Loucy (cell line): ENCODE data around the gene CACNA1B.

Experiments used
- H2AFZ ChIP-seq: fragments of 200-600 bp; sonication (generic); 2 replicates; pipeline ENCODE4 v1.6.0; 2016; ENCODE audit warnings: antibody characterized with exemption, mild to moderate bottlenecking, low read length, moderate library complexity
- H3F3A ChIP-seq: fragments of 200-600 bp; 2 replicates; pipeline ENCODE4 v1.6.0; 2016; ENCODE audit warnings: antibody characterized with exemption, low read depth, mild to moderate bottlenecking
- H3K27me3 ChIP-seq: fragments of 200-600 bp; sonication (generic); 2 replicates; pipeline ENCODE4 v1.6.1; 2014; ENCODE audit warnings: low read length, mild to moderate bottlenecking; ENCODE audit not compliant: insufficient read depth, poor library complexity, severe bottlenecking
- H3K36me3 ChIP-seq: fragments of 200-600 bp; sonication (generic); 2 replicates; pipeline ENCODE4 v1.6.1; 2016; ENCODE audit warnings: low read length; ENCODE audit not compliant: insufficient read depth
- H3K4me1 ChIP-seq: fragments of 200-600 bp; sonication (generic); 2 replicates; pipeline ENCODE4 v1.5.1; 2014; ENCODE audit warnings: low read length, mild to moderate bottlenecking; ENCODE audit not compliant: insufficient read depth, poor library complexity, severe bottlenecking
- H3K4me2 ChIP-seq: fragments of 200-600 bp; sonication (generic); 2 replicates; pipeline ENCODE4 v1.6.0; 2014; ENCODE audit warnings: antibody characterized with exemption, low read length, low read depth, mild to moderate bottlenecking; ENCODE audit not compliant: poor library complexity, severe bottlenecking
- H3K4me3 ChIP-seq: fragments of 200-600 bp; sonication (generic); 2 replicates; pipeline ENCODE4 v1.5.1; 2014; ENCODE audit warnings: low read length, mild to moderate bottlenecking, mixed read lengths; ENCODE audit not compliant: poor library complexity, severe bottlenecking
- H3K79me2 ChIP-seq: fragments of 200-600 bp; sonication (generic); 2 replicates; pipeline ENCODE4 v1.6.1; 2014; ENCODE audit warnings: low read length; ENCODE audit not compliant: insufficient read depth
- H3K9ac ChIP-seq: fragments of 200-600 bp; sonication (generic); 2 replicates; pipeline ENCODE4 v1.6.0; 2014; ENCODE audit warnings: mild to moderate bottlenecking, low read depth, low read length, moderate library complexity; ENCODE audit not compliant: poor library complexity, severe bottlenecking
- H3K9me2 ChIP-seq: fragments of 200-600 bp; sonication (generic); replicated peaks from 2 replicates; pipeline ENCODE4 v1.6.1; 2016; ENCODE audit warnings: low read depth, low read length, mixed read lengths
- H3K9me3 ChIP-seq: fragments of 200-600 bp; sonication (generic); 2 replicates; pipeline ENCODE4 v1.6.1; 2014; ENCODE audit warnings: mild to moderate bottlenecking, antibody characterized with exemption, low read length, low read depth; ENCODE audit not compliant: insufficient read depth
- H4K20me1 ChIP-seq: fragments of 200-600 bp; sonication (generic); 2 replicates; pipeline ENCODE4 v1.6.0; 2014; ENCODE audit warnings: antibody characterized with exemption, low read length, mild to moderate bottlenecking; ENCODE audit not compliant: insufficient read depth, poor library complexity, severe bottlenecking
- CTCF ChIP-seq: fragments of 200-600 bp; sonication (generic); conservative IDR thresholded peaks from 2 replicates; pipeline ENCODE4 v1.5.1; 2014; ENCODE audit warnings: mild to moderate bottlenecking, antibody characterized with exemption, low read length
- EZH2phosphoT487 ChIP-seq: fragments of 200-600 bp; IDR thresholded peaks from 2 replicates; pipeline ENCODE4 v1.6.1; 2018; ENCODE audit warnings: antibody characterized with exemption, mild to moderate bottlenecking, moderate library complexity, borderline replicate concordance

The CACNA1B gene

GRCh38 chr9:138068601-138069035 lies 191.0 kb downstream of the CACNA1B start:
- Histone ChIP-seq H3K9me3 (peaks cover 52% of the 10 kb centered on the region; the same call in 1 of the 2 replicates), H3F3A (no peaks in the 10 kb centered on the region), H3K79me2 (no peaks in the 10 kb centered on the region), H3K9me2 (no peaks in the 10 kb centered on the region), H3K4me2 (no peak overlapping the region), H3K9ac (no peak overlapping the region), H3K4me3 (no peak overlapping the region), H4K20me1 (no peaks in the 10 kb centered on the region), H3K36me3 (no peaks in the 10 kb centered on the region), H3K27me3 (no peaks in the 10 kb centered on the region), H3K4me1 (no peaks in the 10 kb centered on the region), H2AFZ (no peak overlapping the region)
- TF ChIP-seq CTCF: no peak
- no peak for TF ChIP-seq EZH2phosphoT487

GRCh38 chr9:138069731-138070456 lies 192.3 kb downstream of the CACNA1B start:
- Histone ChIP-seq H3K4me1 (no peaks in the 10 kb centered on the region), H2AFZ (no peak overlapping the region), H3K79me2 (no peaks in the 10 kb centered on the region), H3F3A (no peaks in the 10 kb centered on the region), H3K9ac (no peak overlapping the region), H3K9me3 (peaks cover 47% of the 10 kb centered on the region; the same call in 1 of the 2 replicates), H3K27me3 (no peaks in the 10 kb centered on the region), H4K20me1 (no peaks in the 10 kb centered on the region), H3K9me2 (no peaks in the 10 kb centered on the region), H3K4me3 (no peak overlapping the region), H3K4me2 (no peak overlapping the region), H3K36me3 (no peaks in the 10 kb centered on the region)
- TF ChIP-seq EZH2phosphoT487: no peak
- no peak for TF ChIP-seq CTCF

- H3K79me2 ChIP-seq: no peaks in the 10 kb centered on the region
- no peaks in the 10 kb centered on the region for H3K9me2 ChIP-seq
- no peak overlapping the region for H3K9ac ChIP-seq
- no peaks in the 10 kb centered on the region for H3K27me3 ChIP-seq
- H3K4me3 ChIP-seq: no peak overlapping the region
- H3K9me3 ChIP-seq: peaks cover 45% of the 10 kb centered on the region
- H3K4me2 ChIP-seq: no peak overlapping the region
- H3K36me3 ChIP-seq: no peaks in the 10 kb centered on the region
- no peaks in the 10 kb centered on the region for H3F3A ChIP-seq
- H2AFZ ChIP-seq: no peak overlapping the region
- H4K20me1 ChIP-seq: no peaks in the 10 kb centered on the region
- TF ChIP-seq EZH2phosphoT487: no peak
- TF ChIP-seq CTCF: no peak
- no peaks in the 10 kb centered on the region for H3K4me1 ChIP-seq
Measured at GRCh38 chr9:138070815-138071214, 193.2 kb downstream of the CACNA1B start.
